ENCODE results near the gene KCNT2. TPM values are rescaled to one million over a fixed set of nuclear protein-coding genes. Genes with fewer than 3 reads are reported as not detected.

KCNT2 gene
- polyA plus RNA-seq, 1 experiment: 2.0 TPM

GRCh38 chr1:196544617-196545016, 63.6 kb downstream of the KCNT2 start:
- Histone ChIP-seq H3K27me3 (ENCODE audit: control insufficient read depth, insufficient read depth, low read length) (no peaks in the 10 kb centered on the region), H3K4me3 (ENCODE audit: low read depth, low read length) (no peak overlapping the region), H3K9me3 (ENCODE audit: control insufficient read depth, insufficient read depth, low read length) (no peaks in the 10 kb centered on the region), H3K27ac (ENCODE audit: low read depth, low read length) (no peak overlapping the region)
- ChIA-PET CTCF (interaction anchor here (1.6 kb wide), 1 partner anchor 171 kb away, joined by 3 read pairs; no protein-coding TSS in a partner anchor), POLR2A (no interaction called here)
- no peak for DNase-seq (ENCODE audit: low read depth, low spot score)
- TF ChIP-seq CTCF (IDR thresholded peaks at IDR 0.05; ENCODE audit: low read depth, low read length): no peak

GRCh38 chr1:196543833-196544232, 64.4 kb downstream of the KCNT2 start:
- ChIA-PET POLR2A (no interaction called here), CTCF (no interaction called here)
- no peak for DNase-seq (ENCODE audit: low read depth, low spot score)
- no peaks in the 10 kb centered on the region for H3K27me3 ChIP-seq (ENCODE audit: control insufficient read depth, insufficient read depth, low read length)
- no peaks in the 10 kb centered on the region for H3K9me3 ChIP-seq (ENCODE audit: control insufficient read depth, insufficient read depth, low read length)
- no peak overlapping the region for H3K27ac ChIP-seq (ENCODE audit: low read depth, low read length)
- TF ChIP-seq CTCF (IDR thresholded peaks at IDR 0.05; ENCODE audit: low read depth, low read length): no peak
- H3K4me3 ChIP-seq (ENCODE audit: low read depth, low read length): no peak overlapping the region

- no peak for TF ChIP-seq CTCF (IDR thresholded peaks at IDR 0.05; ENCODE audit: low read depth, low read length)
- Histone ChIP-seq H3K9me3 (ENCODE audit: control insufficient read depth, insufficient read depth, low read length) (peaks cover 8% of the 10 kb centered on the region; the same call in 1 of the 2 replicates), H3K27me3 (ENCODE audit: control insufficient read depth, insufficient read depth, low read length) (no peaks in the 10 kb centered on the region), H3K27ac (ENCODE audit: low read depth, low read length) (no peak overlapping the region), H3K4me3 (ENCODE audit: low read depth, low read length) (no peak overlapping the region)
- POLR2A ChIA-PET: no interaction called here
- CTCF ChIA-PET: no interaction called here
- DNase-seq (ENCODE audit: low read depth, low spot score): no peak
These were observed 69.8 kb downstream of the KCNT2 start for GRCh38 chr1:196538473-196538872.

GRCh38 chr1:196535727-196536126, 72.5 kb downstream of the KCNT2 start:
- CTCF ChIA-PET: no interaction called here
- POLR2A ChIA-PET: no interaction called here
- no peak overlapping the region for H3K27ac ChIP-seq (ENCODE audit: low read depth, low read length)
- TF ChIP-seq CTCF (IDR thresholded peaks at IDR 0.05; ENCODE audit: low read depth, low read length): no peak
- H3K4me3 ChIP-seq (ENCODE audit: low read depth, low read length): no peak overlapping the region
- peaks cover 8% of the 10 kb centered on the region; the same call in 1 of the 2 replicates for H3K9me3 ChIP-seq (ENCODE audit: control insufficient read depth, insufficient read depth, low read length)
- no peaks in the 10 kb centered on the region for H3K27me3 ChIP-seq (ENCODE audit: control insufficient read depth, insufficient read depth, low read length)
- DNase-seq (ENCODE audit: low read depth, low spot score): no peak

GRCh38 chr1:196531737-196532524, 76.3 kb downstream of the KCNT2 start:
- no peak for TF ChIP-seq CTCF (IDR thresholded peaks at IDR 0.05; ENCODE audit: low read depth, low read length)
- no peak for DNase-seq (ENCODE audit: low read depth, low spot score)
- Histone ChIP-seq H3K27me3 (ENCODE audit: control insufficient read depth, insufficient read depth, low read length) (no peaks in the 10 kb centered on the region), H3K27ac (ENCODE audit: low read depth, low read length) (no peak overlapping the region), H3K9me3 (ENCODE audit: control insufficient read depth, insufficient read depth, low read length) (peaks cover 8% of the 10 kb centered on the region; the same call in 1 of the 2 replicates), H3K4me3 (ENCODE audit: low read depth, low read length) (no peak overlapping the region)
- ChIA-PET POLR2A (no interaction called here), CTCF (interaction anchor here (0.8 kb wide), 1 partner anchor 158 kb away, joined by 4 read pairs; no protein-coding TSS in a partner anchor)
